ENCODE data around the gene HNRNPUL1.

DNA sequence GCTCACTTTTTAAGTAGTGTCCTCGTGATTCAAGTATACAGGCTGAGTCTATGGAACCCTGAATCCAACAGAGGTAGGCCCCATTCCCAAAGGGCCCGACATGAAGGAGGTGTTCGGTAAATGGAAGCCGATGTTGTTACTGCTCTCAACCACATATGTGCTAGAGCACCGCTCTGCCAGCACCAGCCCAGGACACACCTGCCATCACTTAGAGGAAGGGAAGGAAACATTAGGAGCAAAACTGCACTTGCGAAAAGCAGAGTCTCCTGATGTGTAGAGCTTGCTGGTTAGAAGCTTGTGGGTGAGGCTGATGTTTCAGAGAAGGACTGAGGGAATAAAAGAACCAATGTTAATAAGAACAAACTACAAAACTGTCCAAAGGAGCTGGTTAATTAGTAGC lies 36.4 kb downstream of the HNRNPUL1 start:
- TF ChIP-seq POLR2A (IDR thresholded peaks at IDR 0.05): no peak
- TF ChIP-seq, protein P1, sequence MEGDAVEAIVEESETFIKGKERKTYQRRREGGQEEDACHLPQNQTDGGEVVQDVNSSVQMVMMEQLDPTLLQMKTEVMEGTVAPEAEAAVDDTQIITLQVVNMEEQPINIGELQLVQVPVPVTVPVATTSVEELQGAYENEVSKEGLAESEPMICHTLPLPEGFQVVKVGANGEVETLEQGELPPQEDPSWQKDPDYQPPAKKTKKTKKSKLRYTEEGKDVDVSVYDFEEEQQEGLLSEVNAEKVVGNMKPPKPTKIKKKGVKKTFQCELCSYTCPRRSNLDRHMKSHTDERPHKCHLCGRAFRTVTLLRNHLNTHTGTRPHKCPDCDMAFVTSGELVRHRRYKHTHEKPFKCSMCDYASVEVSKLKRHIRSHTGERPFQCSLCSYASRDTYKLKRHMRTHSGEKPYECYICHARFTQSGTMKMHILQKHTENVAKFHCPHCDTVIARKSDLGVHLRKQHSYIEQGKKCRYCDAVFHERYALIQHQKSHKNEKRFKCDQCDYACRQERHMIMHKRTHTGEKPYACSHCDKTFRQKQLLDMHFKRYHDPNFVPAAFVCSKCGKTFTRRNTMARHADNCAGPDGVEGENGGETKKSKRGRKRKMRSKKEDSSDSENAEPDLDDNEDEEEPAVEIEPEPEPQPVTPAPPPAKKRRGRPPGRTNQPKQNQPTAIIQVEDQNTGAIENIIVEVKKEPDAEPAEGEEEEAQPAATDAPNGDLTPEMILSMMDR (IDR thresholded peaks at IDR 0.05): no peak
